ENCODE measurements around the gene CCR5AS.

The CCR5AS gene

DNA sequence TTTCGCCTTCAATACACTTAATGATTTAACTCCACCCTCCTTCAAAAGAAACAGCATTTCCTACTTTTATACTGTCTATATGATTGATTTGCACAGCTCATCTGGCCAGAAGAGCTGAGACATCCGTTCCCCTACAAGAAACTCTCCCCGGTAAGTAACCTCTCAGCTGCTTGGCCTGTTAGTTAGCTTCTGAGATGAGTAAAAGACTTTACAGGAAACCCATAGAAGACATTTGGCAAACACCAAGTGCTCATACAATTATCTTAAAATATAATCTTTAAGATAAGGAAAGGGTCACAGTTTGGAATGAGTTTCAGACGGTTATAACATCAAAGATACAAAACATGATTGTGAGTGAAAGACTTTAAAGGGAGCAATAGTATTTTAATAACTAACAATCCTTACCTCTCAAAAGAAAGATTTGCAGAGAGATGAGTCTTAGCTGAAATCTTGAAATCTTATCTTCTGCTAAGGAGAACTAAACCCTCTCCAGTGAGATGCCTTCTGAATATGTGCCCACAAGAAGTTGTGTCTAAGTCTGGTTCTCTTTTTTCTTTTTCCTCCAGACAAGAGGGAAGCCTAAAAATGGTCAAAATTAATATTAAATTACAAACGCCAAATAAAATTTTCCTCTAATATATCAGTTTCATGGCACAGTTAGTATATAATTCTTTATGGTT lies 35.9 kb downstream of the CCR5AS start, which contains the start of gene CCR5:
Gene CCR5 (plus strand): TSS at position 108 of the 680 bp plus-strand sequence. CDS start 1,957 bp downstream, outside the sequence.
- no peak within 1 kb of the TSS for H3K27ac ChIP-seq (ENCODE audit: low read length)
- H3K36me3 ChIP-seq (ENCODE audit: insufficient read depth, low read length), result no peaks in the 10 kb centered on the region
- H3K4me3 ChIP-seq (ENCODE audit: low read length), result no peak within 1 kb of the TSS
- no peak within 1 kb of the TSS for H3K9ac ChIP-seq (ENCODE audit: low read length)
- H3K9me3 ChIP-seq (ENCODE audit: low read length), result no peaks in the 10 kb centered on the region
- no peaks in the 10 kb centered on the region for H4K20me1 ChIP-seq (ENCODE audit: insufficient read depth)
- no peaks in the 10 kb centered on the region for H3K79me2 ChIP-seq (replicated peaks; ENCODE audit: insufficient read depth, low read length)
- no peaks in the 10 kb centered on the region for H3K27me3 ChIP-seq (ENCODE audit: insufficient read depth, low read depth, low read length)
- TF ChIP-seq SMC3 (conservative IDR thresholded peaks at IDR 0.05; ENCODE audit: poor library complexity), result no peak
- TF ChIP-seq RAD21 (conservative IDR thresholded peaks at IDR 0.05), result no peak
- TF ChIP-seq, protein P1, sequence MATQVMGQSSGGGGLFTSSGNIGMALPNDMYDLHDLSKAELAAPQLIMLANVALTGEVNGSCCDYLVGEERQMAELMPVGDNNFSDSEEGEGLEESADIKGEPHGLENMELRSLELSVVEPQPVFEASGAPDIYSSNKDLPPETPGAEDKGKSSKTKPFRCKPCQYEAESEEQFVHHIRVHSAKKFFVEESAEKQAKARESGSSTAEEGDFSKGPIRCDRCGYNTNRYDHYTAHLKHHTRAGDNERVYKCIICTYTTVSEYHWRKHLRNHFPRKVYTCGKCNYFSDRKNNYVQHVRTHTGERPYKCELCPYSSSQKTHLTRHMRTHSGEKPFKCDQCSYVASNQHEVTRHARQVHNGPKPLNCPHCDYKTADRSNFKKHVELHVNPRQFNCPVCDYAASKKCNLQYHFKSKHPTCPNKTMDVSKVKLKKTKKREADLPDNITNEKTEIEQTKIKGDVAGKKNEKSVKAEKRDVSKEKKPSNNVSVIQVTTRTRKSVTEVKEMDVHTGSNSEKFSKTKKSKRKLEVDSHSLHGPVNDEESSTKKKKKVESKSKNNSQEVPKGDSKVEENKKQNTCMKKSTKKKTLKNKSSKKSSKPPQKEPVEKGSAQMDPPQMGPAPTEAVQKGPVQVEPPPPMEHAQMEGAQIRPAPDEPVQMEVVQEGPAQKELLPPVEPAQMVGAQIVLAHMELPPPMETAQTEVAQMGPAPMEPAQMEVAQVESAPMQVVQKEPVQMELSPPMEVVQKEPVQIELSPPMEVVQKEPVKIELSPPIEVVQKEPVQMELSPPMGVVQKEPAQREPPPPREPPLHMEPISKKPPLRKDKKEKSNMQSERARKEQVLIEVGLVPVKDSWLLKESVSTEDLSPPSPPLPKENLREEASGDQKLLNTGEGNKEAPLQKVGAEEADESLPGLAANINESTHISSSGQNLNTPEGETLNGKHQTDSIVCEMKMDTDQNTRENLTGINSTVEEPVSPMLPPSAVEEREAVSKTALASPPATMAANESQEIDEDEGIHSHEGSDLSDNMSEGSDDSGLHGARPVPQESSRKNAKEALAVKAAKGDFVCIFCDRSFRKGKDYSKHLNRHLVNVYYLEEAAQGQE (IDR thresholded peaks at IDR 0.05; ENCODE audit: borderline replicate concordance), result no peak
- no peak for TF ChIP-seq MXI1 (conservative IDR thresholded peaks at IDR 0.05; ENCODE audit: poor library complexity, severe bottlenecking)
- no peak for TF ChIP-seq POLR2AphosphoS5 (IDR thresholded peaks at IDR 0.05)
- no peak for TF ChIP-seq EZH2 (IDR thresholded peaks at IDR 0.05; ENCODE audit: borderline replicate concordance, insufficient read depth, low read length, poor library complexity, severe bottlenecking)
- no peak for TF ChIP-seq EP300 (conservative IDR thresholded peaks at IDR 0.05; ENCODE audit: poor library complexity, severe bottlenecking)
- TF ChIP-seq TAF1 (IDR thresholded peaks at IDR 0.05; ENCODE audit: low read depth), result no peak
- TF ChIP-seq, protein P2, sequence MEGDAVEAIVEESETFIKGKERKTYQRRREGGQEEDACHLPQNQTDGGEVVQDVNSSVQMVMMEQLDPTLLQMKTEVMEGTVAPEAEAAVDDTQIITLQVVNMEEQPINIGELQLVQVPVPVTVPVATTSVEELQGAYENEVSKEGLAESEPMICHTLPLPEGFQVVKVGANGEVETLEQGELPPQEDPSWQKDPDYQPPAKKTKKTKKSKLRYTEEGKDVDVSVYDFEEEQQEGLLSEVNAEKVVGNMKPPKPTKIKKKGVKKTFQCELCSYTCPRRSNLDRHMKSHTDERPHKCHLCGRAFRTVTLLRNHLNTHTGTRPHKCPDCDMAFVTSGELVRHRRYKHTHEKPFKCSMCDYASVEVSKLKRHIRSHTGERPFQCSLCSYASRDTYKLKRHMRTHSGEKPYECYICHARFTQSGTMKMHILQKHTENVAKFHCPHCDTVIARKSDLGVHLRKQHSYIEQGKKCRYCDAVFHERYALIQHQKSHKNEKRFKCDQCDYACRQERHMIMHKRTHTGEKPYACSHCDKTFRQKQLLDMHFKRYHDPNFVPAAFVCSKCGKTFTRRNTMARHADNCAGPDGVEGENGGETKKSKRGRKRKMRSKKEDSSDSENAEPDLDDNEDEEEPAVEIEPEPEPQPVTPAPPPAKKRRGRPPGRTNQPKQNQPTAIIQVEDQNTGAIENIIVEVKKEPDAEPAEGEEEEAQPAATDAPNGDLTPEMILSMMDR (IDR thresholded peaks at IDR 0.05; ENCODE audit: poor library complexity, severe bottlenecking), result no peak
- no peak within 1 kb of the TSS for H3K4me2 ChIP-seq (ENCODE audit: low read length)
- H2AFZ ChIP-seq (ENCODE audit: low read depth, low read length), result no peak within 1 kb of the TSS
- H3K9me2 ChIP-seq (ENCODE audit: insufficient read depth, low read length), result no peaks in the 10 kb centered on the region
- H3F3A ChIP-seq (ENCODE audit: insufficient read depth, low read length, poor library complexity, severe bottlenecking), result no peaks in the 10 kb centered on the region

DNA sequence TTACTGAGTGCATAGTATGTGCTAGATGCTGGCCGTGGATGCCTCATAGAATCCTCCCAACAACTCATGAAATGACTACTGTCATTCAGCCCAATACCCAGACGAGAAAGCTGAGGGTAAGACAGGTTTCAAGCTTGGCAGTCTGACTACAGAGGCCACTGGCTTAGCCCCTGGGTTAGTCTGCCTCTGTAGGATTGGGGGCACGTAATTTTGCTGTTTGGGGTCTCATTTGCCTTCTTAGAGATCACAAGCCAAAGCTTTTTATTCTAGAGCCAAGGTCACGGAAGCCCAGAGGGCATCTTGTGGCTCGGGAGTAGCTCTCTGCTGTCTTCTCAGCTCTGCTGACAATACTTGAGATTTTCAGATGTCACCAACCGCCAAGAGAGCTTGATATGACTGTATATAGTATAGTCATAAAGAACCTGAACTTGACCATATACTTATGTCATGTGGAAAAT lies 37.2 kb downstream of the CCR5AS start:
- Histone ChIP-seq H3K79me2 (replicated peaks; ENCODE audit: insufficient read depth, low read length) (no peaks in the 10 kb centered on the region), H3K4me3 (ENCODE audit: low read length) (no peak overlapping the region), H2AFZ (ENCODE audit: low read depth, low read length) (no peak overlapping the region), H3K27ac (ENCODE audit: low read length) (no peak overlapping the region), H4K20me1 (ENCODE audit: insufficient read depth) (no peaks in the 10 kb centered on the region), H3K9me3 (ENCODE audit: low read length) (no peaks in the 10 kb centered on the region), H3K36me3 (ENCODE audit: insufficient read depth, low read length) (no peaks in the 10 kb centered on the region), H3K9ac (ENCODE audit: low read length) (no peak overlapping the region), H3K9me2 (ENCODE audit: insufficient read depth, low read length) (no peaks in the 10 kb centered on the region), H3K4me2 (ENCODE audit: low read length) (no peak overlapping the region), H3F3A (ENCODE audit: insufficient read depth, low read length, poor library complexity, severe bottlenecking) (no peaks in the 10 kb centered on the region), H3K27me3 (ENCODE audit: insufficient read depth, low read depth, low read length) (no peaks in the 10 kb centered on the region)
- TF ChIP-seq EP300 (conservative IDR thresholded peaks at IDR 0.05; ENCODE audit: poor library complexity, severe bottlenecking), result no peak
- TF ChIP-seq POLR2AphosphoS5 (IDR thresholded peaks at IDR 0.05), result no peak
- no peak for TF ChIP-seq SMC3 (conservative IDR thresholded peaks at IDR 0.05; ENCODE audit: poor library complexity)
- TF ChIP-seq, protein P1 (IDR thresholded peaks at IDR 0.05; ENCODE audit: borderline replicate concordance), result no peak
- no peak for TF ChIP-seq TAF1 (IDR thresholded peaks at IDR 0.05; ENCODE audit: low read depth)
